HL-60 (cell line): Measurements from ENCODE around the gene MAP7D3.

Experiments
- DNase-seq, 2 experiments: peaks; one replicate each; pipeline ENCODE4 v3.0.0-alpha.2; 2010 to 2020; ENCODE audit warnings: low read depth in 1 of 2, low spot score in 1 of 2
- H3K27ac ChIP-seq: fragments of 250-450 bp; sonication (Bioruptor Pico); replicated peaks from 2 replicates; pipeline ENCODE4 v1.5.1; 2020; ENCODE audit warnings: mild to moderate bottlenecking, moderate library complexity
- H3K27me3 ChIP-seq: fragments of 250-450 bp; sonication (Bioruptor Pico); 2 replicates; pipeline ENCODE4 v1.5.1; 2021; ENCODE audit warnings: mild to moderate bottlenecking, moderate library complexity; ENCODE audit not compliant: insufficient read depth, poor library complexity, severe bottlenecking
- H3K4me3 ChIP-seq: replicated peaks from 2 replicates; pipeline ENCODE4 v1.5.1; 2011; ENCODE audit warnings: mild to moderate bottlenecking, control low read depth, low read length; ENCODE audit not compliant: insufficient read depth
- CTCF ChIP-seq: IDR thresholded peaks from one replicate; pipeline ENCODE4 v1.5.1; 2011; ENCODE audit warnings: low read length, control low read depth, inconsistent platforms; ENCODE audit not compliant: insufficient read depth
- GABPA ChIP-seq: IDR thresholded peaks from 2 replicates; pipeline ENCODE4 v1.6.1; 2012; ENCODE audit warnings: low read depth
- POLR2AphosphoS5 ChIP-seq: IDR thresholded peaks from 2 replicates; pipeline ENCODE4 v1.6.1; 2012; ENCODE audit warnings: low read depth
- REST ChIP-seq: IDR thresholded peaks from 2 replicates; pipeline ENCODE4 v1.6.1; 2012; ENCODE audit warnings: low read depth; ENCODE audit not compliant: insufficient replicate concordance
- SPI1 ChIP-seq: IDR thresholded peaks from 2 replicates; pipeline ENCODE4 v1.6.1; 2012; ENCODE audit warnings: low read depth, mild to moderate bottlenecking, borderline replicate concordance

The MAP7D3 gene

GRCh38 chrX:136193771-136194170, 57.4 kb downstream of the MAP7D3 start:
- DNase-seq: peak; percentile 21 to 48
- Histone ChIP-seq H3K27ac (no peak overlapping the region), H3K4me3 (no peak overlapping the region), H3K27me3 (no peaks in the 10 kb centered on the region)
- no peak for TF ChIP-seq POLR2AphosphoS5
- no peak for TF ChIP-seq REST
- no peak for TF ChIP-seq CTCF
- no peak for TF ChIP-seq SPI1

- Histone ChIP-seq H3K27ac (no peak overlapping the region), H3K27me3 (no peaks in the 10 kb centered on the region), H3K4me3 (no peak overlapping the region)
- peak in 1 of 2 experiments; percentile 30 for DNase-seq
- no peak for TF ChIP-seq POLR2AphosphoS5
- no peak for TF ChIP-seq CTCF
- TF ChIP-seq SPI1: peak; percentile 73; the same call in 1 of the 2 replicates
These were observed 58.3 kb downstream of the MAP7D3 start for GRCh38 chrX:136192839-136193414.

GRCh38 chrX:136192135-136192534, 59.1 kb downstream of the MAP7D3 start:
- TF ChIP-seq POLR2AphosphoS5: no peak
- TF ChIP-seq GABPA: no peak
- no peak for TF ChIP-seq REST
- TF ChIP-seq SPI1: no peak
- no peak for TF ChIP-seq CTCF
- DNase-seq: no peak
- no peak overlapping the region for H3K4me3 ChIP-seq
- H3K27ac ChIP-seq: no peak overlapping the region
- H3K27me3 ChIP-seq: no peaks in the 10 kb centered on the region

- Histone ChIP-seq H3K27me3 (no peaks in the 10 kb centered on the region), H3K27ac (no peak overlapping the region), H3K4me3 (no peak overlapping the region)
- no peak for DNase-seq
- TF ChIP-seq CTCF: no peak
- TF ChIP-seq GABPA: no peak
- TF ChIP-seq SPI1: no peak
- TF ChIP-seq POLR2AphosphoS5: no peak
- no peak for TF ChIP-seq REST
These were observed 60.0 kb downstream of the MAP7D3 start for GRCh38 chrX:136191171-136191570.
